Measurements from ENCODE around the gene PDK2. TPM values are rescaled to one million over a fixed set of nuclear protein-coding genes. Genes with fewer than 3 reads are reported as not detected.

Gene PDK2
- 38.1 TPM for polyA plus RNA-seq (2013)

DNA sequence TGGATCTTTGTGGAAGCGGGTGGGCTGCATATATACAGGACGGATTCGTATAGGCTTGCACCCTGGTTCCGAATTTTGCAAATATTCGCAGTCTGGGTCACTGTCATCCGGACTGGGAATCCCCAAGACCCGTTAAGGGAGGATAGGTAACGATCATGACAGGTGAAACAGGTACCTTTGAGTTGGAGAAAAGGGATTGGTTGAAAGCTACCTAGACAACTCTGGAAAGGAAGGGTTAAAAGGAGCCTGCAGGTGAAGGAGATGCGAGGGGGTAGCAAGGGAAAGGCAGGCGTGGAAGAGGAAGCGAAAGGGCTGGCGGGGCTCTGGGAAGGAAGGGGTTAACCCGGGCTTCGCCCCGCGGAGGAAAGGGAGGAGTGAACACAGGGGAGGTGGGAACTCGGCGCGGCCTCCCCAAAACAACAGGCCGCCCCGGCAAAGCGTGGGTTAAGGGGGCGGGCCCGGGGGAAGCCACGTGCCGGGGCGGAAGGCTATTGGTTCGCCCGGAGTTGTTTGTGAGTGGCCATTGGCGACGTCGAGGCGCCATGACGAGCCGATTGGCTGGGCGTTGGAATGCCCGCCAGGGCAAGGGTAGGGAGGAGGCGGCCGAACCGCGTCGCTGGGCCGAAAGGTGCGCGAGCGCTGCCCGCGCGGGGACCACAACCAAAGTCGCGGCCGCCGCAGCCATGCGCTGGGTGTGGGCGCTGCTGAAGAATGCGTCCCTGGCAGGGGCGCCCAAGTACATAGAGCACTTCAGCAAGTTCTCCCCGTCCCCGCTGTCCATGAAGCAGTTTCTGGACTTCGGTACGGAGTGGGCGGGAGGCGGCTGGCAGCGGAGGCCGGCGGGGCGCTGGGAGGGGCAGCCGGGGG, at the start of gene PDK2:
Gene PDK2, plus strand, starts transcription at position 599 of the 867 bp plus-strand sequence. Its CDS starts 85 bp downstream, at position 684.
- H3K36me3 ChIP-seq (ENCODE audit: control insufficient read depth in 4 of 4, insufficient read depth in 4 of 4, low read length in 3 of 4), result peaks cover 0 to 27% (median 14%) of the 10 kb centered on the region in 4 experiments
- peak within 1 kb of the TSS; percentile 61 to 85 for H3K27ac ChIP-seq (ENCODE audit: insufficient read depth in 1 of 2, low read depth in 1 of 2, low read length in 2 of 2, poor library complexity in 1 of 2, severe bottlenecking in 2 of 2)
- no peaks in the 10 kb centered on the region for H3K27me3 ChIP-seq (replicated peaks in 2 of 5; ENCODE audit: control insufficient read depth in 4 of 5, insufficient read depth in 5 of 5, low read length in 4 of 5)
- no peaks in the 10 kb centered on the region for H3K9me3 ChIP-seq (ENCODE audit: control extremely low read depth in 1 of 5, control insufficient read depth in 4 of 5, insufficient read depth in 2 of 5, low read depth in 1 of 5, low read length in 4 of 5)
- peak; percentile 97 to 99 (median 98) for DNase-seq
- H3K4me1 ChIP-seq (ENCODE audit: control extremely low read depth in 1 of 4, control insufficient read depth in 4 of 4, insufficient read depth in 4 of 4, low read length in 3 of 4), result peaks cover 0 to 24% (median 19%) of the 10 kb centered on the region in 4 experiments
- H3K4me3 ChIP-seq (ENCODE audit: control insufficient read depth in 1 of 7, extremely low read depth in 1 of 7, insufficient read depth in 4 of 7, low read depth in 2 of 7, low read length in 6 of 7), result peak within 1 kb of the TSS; percentile 77 to 97 (median 84)
- under 1% methylated on average over 63 of the region's 68 CpGs for WGBS (ENCODE audit: insufficient coverage)
- CTCF ChIA-PET, result interaction anchor here (0.8 to 11.8 kb wide), 26 partner anchors 9 to 197 kb away, joined by 3 to 134 read pairs (median 5); partner anchors contain the start of gene SGCA
- POLR2A ChIA-PET, result interaction anchor here (1.3 kb wide), 1 partner anchor 67 kb away, joined by 4 read pairs; no protein-coding TSS in a partner anchor

DNA sequence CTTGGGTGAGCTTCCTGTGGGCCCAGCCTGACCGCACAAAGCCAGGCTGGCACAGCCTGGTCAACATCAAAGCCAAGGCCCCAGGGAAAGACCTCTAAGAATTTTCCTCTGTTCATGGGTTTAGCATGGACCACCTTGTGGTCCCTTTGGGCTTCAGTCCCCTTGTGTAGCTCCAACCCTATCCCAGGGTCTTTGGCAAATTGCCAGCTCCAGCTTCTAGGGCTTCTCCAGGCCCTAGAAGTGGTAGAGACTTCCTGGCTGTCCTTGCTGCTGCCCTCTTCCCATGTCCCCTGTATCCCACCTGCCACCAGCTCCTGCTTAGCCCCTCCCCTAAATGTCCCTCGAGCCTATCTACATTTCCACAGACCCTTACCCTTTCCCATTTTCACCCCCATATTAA, 49.0 kb upstream of the PDK2 start:
- ChIA-PET POLR2A (interaction anchor here (0.6 kb wide), 1 partner anchor 15 kb away, joined by 6 read pairs; no protein-coding TSS in a partner anchor), CTCF (interaction anchor here (0.7 to 1.3 kb wide), 4 partner anchors 10 to 57 kb away, joined by 3 to 5 read pairs (median 4); partner anchors contain the start of gene ITGA3)
- DNase-seq, result no peak
- 89% methylated on average over 1 of the region's 2 CpGs for WGBS (ENCODE audit: insufficient coverage)
- Histone ChIP-seq H3K27ac (ENCODE audit: insufficient read depth in 1 of 2, low read depth in 1 of 2, low read length in 2 of 2, poor library complexity in 1 of 2, severe bottlenecking in 2 of 2) (no peak overlapping the region), H3K4me3 (ENCODE audit: control insufficient read depth in 1 of 7, extremely low read depth in 1 of 7, insufficient read depth in 4 of 7, low read depth in 2 of 7, low read length in 6 of 7) (no peak overlapping the region), H3K4me1 (ENCODE audit: control extremely low read depth in 1 of 4, control insufficient read depth in 4 of 4, insufficient read depth in 4 of 4, low read length in 3 of 4) (peaks cover 0 to 26% (median 13%) of the 10 kb centered on the region in 4 experiments), H3K9me3 (ENCODE audit: control extremely low read depth in 1 of 5, control insufficient read depth in 4 of 5, insufficient read depth in 2 of 5, low read depth in 1 of 5, low read length in 4 of 5) (no peaks in the 10 kb centered on the region), H3K36me3 (ENCODE audit: control insufficient read depth in 4 of 4, insufficient read depth in 4 of 4, low read length in 3 of 4) (no peaks in the 10 kb centered on the region), H3K27me3 (replicated peaks in 2 of 5; ENCODE audit: control insufficient read depth in 4 of 5, insufficient read depth in 5 of 5, low read length in 4 of 5) (no peaks in the 10 kb centered on the region)

DNA sequence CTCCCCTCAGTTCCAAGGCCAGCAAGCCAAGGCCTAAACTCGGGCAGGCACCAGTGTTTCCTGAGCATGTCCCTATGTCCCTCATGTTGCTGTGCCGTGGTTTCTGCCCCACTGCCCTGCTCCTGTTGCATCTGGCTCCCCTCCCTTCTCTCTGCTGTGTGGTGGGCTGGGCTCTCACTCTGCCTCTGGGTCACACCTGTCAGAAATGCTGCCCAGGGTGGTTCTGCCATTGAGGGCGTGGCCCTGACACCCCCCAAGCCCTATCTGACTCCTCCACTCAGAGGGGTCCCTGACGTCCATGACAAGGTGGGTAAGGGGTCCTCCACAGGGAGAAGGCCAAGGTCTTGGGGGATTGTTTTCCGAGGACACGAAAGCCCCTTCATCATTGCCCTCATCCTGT, 48.5 kb upstream of the PDK2 start:
- DNase-seq, result no peak
- CTCF ChIA-PET, result interaction anchor here (0.7 to 1.2 kb wide), 3 partner anchors 14 to 57 kb away, joined by 3 to 5 read pairs (median 4); no protein-coding TSS in a partner anchor
- H3K27ac ChIP-seq (ENCODE audit: insufficient read depth in 1 of 2, low read depth in 1 of 2, low read length in 2 of 2, poor library complexity in 1 of 2, severe bottlenecking in 2 of 2), result no peak overlapping the region
- H3K4me3 ChIP-seq (ENCODE audit: control insufficient read depth in 1 of 7, extremely low read depth in 1 of 7, insufficient read depth in 4 of 7, low read depth in 2 of 7, low read length in 6 of 7), result no peak overlapping the region
- POLR2A ChIA-PET, result no interaction called here
- H3K9me3 ChIP-seq (ENCODE audit: control extremely low read depth in 1 of 5, control insufficient read depth in 4 of 5, insufficient read depth in 2 of 5, low read depth in 1 of 5, low read length in 4 of 5), result no peaks in the 10 kb centered on the region
- 98% methylated on average over 4 of the region's 6 CpGs for WGBS (ENCODE audit: insufficient coverage)
- peaks cover 0 to 31% (median 18%) of the 10 kb centered on the region in 4 experiments for H3K4me1 ChIP-seq (ENCODE audit: control extremely low read depth in 1 of 4, control insufficient read depth in 4 of 4, insufficient read depth in 4 of 4, low read length in 3 of 4)
- H3K36me3 ChIP-seq (ENCODE audit: control insufficient read depth in 4 of 4, insufficient read depth in 4 of 4, low read length in 3 of 4), result no peaks in the 10 kb centered on the region
- no peaks in the 10 kb centered on the region for H3K27me3 ChIP-seq (replicated peaks in 2 of 5; ENCODE audit: control insufficient read depth in 4 of 5, insufficient read depth in 5 of 5, low read length in 4 of 5)

DNA sequence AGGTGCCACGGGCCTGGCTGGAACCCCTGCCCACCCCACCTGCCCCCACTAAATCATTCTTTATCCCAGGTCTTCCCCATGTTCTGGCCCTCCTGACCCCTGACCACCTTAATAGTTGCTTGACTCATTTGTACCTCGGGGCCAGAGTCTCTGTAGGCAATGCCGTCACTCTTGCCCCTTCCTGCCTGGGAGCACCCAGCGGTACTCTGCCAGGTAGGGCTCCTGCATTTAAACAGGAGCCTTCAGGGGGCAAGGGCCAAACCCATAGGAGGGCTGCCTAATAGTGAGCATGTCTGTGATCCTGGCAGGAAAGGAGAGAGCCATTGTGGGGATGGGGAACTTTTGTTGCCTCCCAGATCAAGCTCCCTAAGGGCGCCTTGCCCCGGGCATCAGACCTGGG, 48.1 kb upstream of the PDK2 start:
- no peak overlapping the region for H3K27ac ChIP-seq (ENCODE audit: insufficient read depth in 1 of 2, low read depth in 1 of 2, low read length in 2 of 2, poor library complexity in 1 of 2, severe bottlenecking in 2 of 2)

DNA sequence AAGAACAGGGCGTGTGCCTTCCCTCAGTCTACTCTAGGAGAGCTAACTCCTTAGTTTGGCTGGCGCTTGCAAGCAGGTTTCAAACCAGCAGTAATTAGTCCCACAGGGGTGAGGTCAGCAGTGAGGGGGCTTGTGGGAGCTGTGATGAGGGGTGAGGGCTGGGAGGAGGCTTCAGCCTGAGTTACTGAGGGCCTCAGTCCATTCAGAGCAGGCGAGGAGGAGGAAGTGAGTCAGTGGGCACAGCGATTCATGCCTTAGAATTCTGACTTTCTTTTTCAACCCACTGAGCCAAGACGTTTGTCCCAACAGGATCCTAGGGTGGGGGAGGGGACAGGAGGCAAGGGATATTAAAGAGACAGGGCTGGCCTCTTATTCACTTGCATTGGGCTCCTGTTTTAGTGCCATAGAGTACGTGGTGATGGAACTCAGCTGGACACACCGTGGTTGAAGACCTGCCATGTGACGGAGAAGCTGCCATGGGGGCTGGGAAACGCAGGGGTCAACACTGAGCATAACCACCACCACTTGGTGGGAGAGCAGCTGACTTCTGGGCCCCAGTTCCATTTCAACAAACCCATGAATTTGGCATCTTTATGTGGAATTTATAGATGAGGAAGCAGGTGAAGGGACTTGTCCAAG, 47.5 kb upstream of the PDK2 start:
- CTCF ChIA-PET, result interaction anchor here (0.9 to 1.0 kb wide), 2 partner anchors 19 to 33 kb away, joined by 3 read pairs; no protein-coding TSS in a partner anchor
- H3K36me3 ChIP-seq (ENCODE audit: control insufficient read depth in 4 of 4, insufficient read depth in 4 of 4, low read length in 3 of 4), result no peaks in the 10 kb centered on the region
- DNase-seq, result peak; percentile 25 to 66 (median 63)
- H3K27ac ChIP-seq (ENCODE audit: insufficient read depth in 1 of 2, low read depth in 1 of 2, low read length in 2 of 2, poor library complexity in 1 of 2, severe bottlenecking in 2 of 2), result no peak overlapping the region
- no peaks in the 10 kb centered on the region for H3K9me3 ChIP-seq (ENCODE audit: control extremely low read depth in 1 of 5, control insufficient read depth in 4 of 5, insufficient read depth in 2 of 5, low read depth in 1 of 5, low read length in 4 of 5)
- 52% methylated on average over 7 of the region's 9 CpGs for WGBS (ENCODE audit: insufficient coverage)
- POLR2A ChIA-PET, result no interaction called here
- peaks cover 0 to 36% (median 18%) of the 10 kb centered on the region in 4 experiments for H3K4me1 ChIP-seq (ENCODE audit: control extremely low read depth in 1 of 4, control insufficient read depth in 4 of 4, insufficient read depth in 4 of 4, low read length in 3 of 4)
- H3K27me3 ChIP-seq (replicated peaks in 2 of 5; ENCODE audit: control insufficient read depth in 4 of 5, insufficient read depth in 5 of 5, low read length in 4 of 5), result no peaks in the 10 kb centered on the region
- H3K4me3 ChIP-seq (ENCODE audit: control insufficient read depth in 1 of 7, extremely low read depth in 1 of 7, insufficient read depth in 4 of 7, low read depth in 2 of 7, low read length in 6 of 7), result no peak overlapping the region

More for the DNA sequence above, 48.1 kb upstream of the PDK2 start:
- WGBS (ENCODE audit: insufficient coverage), result 100% methylated on average over 6 of the region's 6 CpGs
- CTCF ChIA-PET, result interaction anchor here (0.9 kb wide), 1 partner anchor 33 kb away, joined by 3 read pairs; no protein-coding TSS in a partner anchor
- Histone ChIP-seq H3K4me3 (ENCODE audit: control insufficient read depth in 1 of 7, extremely low read depth in 1 of 7, insufficient read depth in 4 of 7, low read depth in 2 of 7, low read length in 6 of 7) (no peak overlapping the region), H3K36me3 (ENCODE audit: control insufficient read depth in 4 of 4, insufficient read depth in 4 of 4, low read length in 3 of 4) (no peaks in the 10 kb centered on the region), H3K27me3 (replicated peaks in 2 of 5; ENCODE audit: control insufficient read depth in 4 of 5, insufficient read depth in 5 of 5, low read length in 4 of 5) (no peaks in the 10 kb centered on the region), H3K4me1 (ENCODE audit: control extremely low read depth in 1 of 4, control insufficient read depth in 4 of 4, insufficient read depth in 4 of 4, low read length in 3 of 4) (peaks cover 0 to 35% (median 18%) of the 10 kb centered on the region in 4 experiments), H3K9me3 (ENCODE audit: control extremely low read depth in 1 of 5, control insufficient read depth in 4 of 5, insufficient read depth in 2 of 5, low read depth in 1 of 5, low read length in 4 of 5) (no peaks in the 10 kb centered on the region)
- DNase-seq, result no peak
- POLR2A ChIA-PET, result no interaction called here

DNA sequence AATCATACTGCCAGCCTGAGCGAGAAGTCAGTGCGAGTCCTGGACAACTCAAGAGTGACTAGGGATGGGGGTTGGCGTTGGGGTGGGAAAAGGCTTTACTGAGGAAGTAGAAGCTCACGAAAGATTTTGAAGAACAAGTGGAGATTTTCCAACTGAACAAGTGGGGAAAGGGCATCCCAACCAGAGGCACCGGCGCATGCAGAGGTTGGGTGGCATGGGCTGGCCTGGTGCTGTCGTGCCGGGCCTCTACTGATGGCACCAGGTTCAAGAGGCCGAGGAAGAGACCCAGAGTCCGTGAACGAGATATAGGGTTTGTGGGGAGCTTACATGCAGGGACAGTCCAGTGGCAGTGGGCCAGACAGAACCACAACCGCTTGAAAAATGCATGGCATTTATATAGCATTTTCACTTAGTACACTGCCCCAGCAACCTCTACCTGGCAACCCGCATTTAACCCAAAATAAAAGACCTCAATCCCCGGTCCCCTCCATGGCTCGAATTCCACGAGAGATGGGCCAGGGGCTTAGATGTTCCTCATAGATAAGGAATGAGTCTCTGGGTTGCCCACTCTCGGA, 46.9 kb upstream of the PDK2 start:
- Histone ChIP-seq H3K27ac (ENCODE audit: insufficient read depth in 1 of 2, low read depth in 1 of 2, low read length in 2 of 2, poor library complexity in 1 of 2, severe bottlenecking in 2 of 2) (no peak overlapping the region), H3K4me3 (ENCODE audit: control insufficient read depth in 1 of 7, extremely low read depth in 1 of 7, insufficient read depth in 4 of 7, low read depth in 2 of 7, low read length in 6 of 7) (no peak overlapping the region), H3K27me3 (replicated peaks in 2 of 5; ENCODE audit: control insufficient read depth in 4 of 5, insufficient read depth in 5 of 5, low read length in 4 of 5) (peaks cover 0 to 4% (median 1%) of the 10 kb centered on the region in 5 experiments), H3K4me1 (ENCODE audit: control extremely low read depth in 1 of 4, control insufficient read depth in 4 of 4, insufficient read depth in 4 of 4, low read length in 3 of 4) (peaks cover 0 to 37% (median 19%) of the 10 kb centered on the region in 4 experiments), H3K36me3 (ENCODE audit: control insufficient read depth in 4 of 4, insufficient read depth in 4 of 4, low read length in 3 of 4) (no peaks in the 10 kb centered on the region), H3K9me3 (ENCODE audit: control extremely low read depth in 1 of 5, control insufficient read depth in 4 of 5, insufficient read depth in 2 of 5, low read depth in 1 of 5, low read length in 4 of 5) (no peaks in the 10 kb centered on the region)
- POLR2A ChIA-PET, result no interaction called here
- CTCF ChIA-PET, result interaction anchor here (0.9 to 1.0 kb wide), 2 partner anchors 20 to 34 kb away, joined by 3 read pairs; no protein-coding TSS in a partner anchor
- WGBS (ENCODE audit: insufficient coverage), result 95% methylated on average over 14 of the region's 17 CpGs
- DNase-seq, result no peak

Data from common myeloid progenitor, CD34-positive (primary cell).